LNCaP clone FGC (cell line): Measurements from ENCODE around the gene PNPLA1.

ENCODE experiments used
- DNase-seq: peaks from one replicate; pipeline ENCODE4 v3.0.0-alpha.2; 2011; ENCODE audit warnings: low read depth
- H3K4me3 ChIP-seq: 2 replicates; pipeline ENCODE4 v1.5.1; 2011; ENCODE audit warnings: mild to moderate bottlenecking, low read depth, low read length, control low read depth
- CTCF ChIP-seq: IDR thresholded peaks from 2 replicates; pipeline ENCODE4 v1.5.1; 2012; ENCODE audit warnings: mild to moderate bottlenecking; ENCODE audit not compliant: control insufficient read depth, insufficient read depth; ENCODE audit errors: extremely low read depth

Gene PNPLA1

GRCh38 chr6:36263390-36264000 lies 6.4 kb upstream of the PNPLA1 start:
- no peak overlapping the region for H3K4me3 ChIP-seq
- DNase-seq = no peak
- no peak for TF ChIP-seq CTCF

GRCh38 chr6:36265744-36266143 lies 4.1 kb upstream of the PNPLA1 start:
- H3K4me3 ChIP-seq = no peak overlapping the region
- TF ChIP-seq CTCF = no peak
- DNase-seq = no peak

- no peak for TF ChIP-seq CTCF
- no peak for DNase-seq
- no peak overlapping the region for H3K4me3 ChIP-seq
These were observed 2.8 kb upstream of the PNPLA1 start for GRCh38 chr6:36266913-36267644.

- TF ChIP-seq CTCF = no peak
- no peak for DNase-seq
- H3K4me3 ChIP-seq = no peak overlapping the region
These were observed 2.0 kb upstream of the PNPLA1 start for GRCh38 chr6:36267731-36268477.

- no peak overlapping the region for H3K4me3 ChIP-seq
- TF ChIP-seq CTCF = no peak
- DNase-seq = no peak
These were observed 1.2 kb upstream of the PNPLA1 start for GRCh38 chr6:36268478-36269275.

- no peak for TF ChIP-seq CTCF
- H3K4me3 ChIP-seq = no peak overlapping the region
- no peak for DNase-seq
These were observed 2.4 kb downstream of the PNPLA1 start for GRCh38 chr6:36272234-36272633.
